Measurements from ENCODE around the gene FBXO31. TPM values are rescaled to one million over a fixed set of nuclear protein-coding genes. Genes with fewer than 3 reads are reported as not detected.

FBXO31 gene
- total and polyA plus RNA-seq, 2 of the 13 experiments (the other 11 are each of a cell fraction or from before 2014, with no cell fraction given) = 92.4 to 101 TPM

GRCh38 chr16:87426423-87427215 is 43.0 kb upstream of the FBXO31 start:
- no TSS peak for BruUV-seq (replicated peaks)
- Histone ChIP-seq H3K4me1 (ENCODE audit: insufficient read depth, low read length) (no peaks in the 10 kb centered on the region), H3K4me3 (replicated peaks in 1 of 3; ENCODE audit: insufficient read depth in 1 of 3, low read depth in 2 of 3, low read length in 3 of 3) (no peak overlapping the region), H3K4me2 (ENCODE audit: low read depth, low read length) (no peak overlapping the region), H3K27me3 (ENCODE audit: control insufficient read depth in 1 of 2, insufficient read depth in 2 of 2, low read length in 2 of 2) (no peaks in the 10 kb centered on the region), H3K9ac (ENCODE audit: insufficient read depth, low read depth, low read length) (no peak overlapping the region), H3K27ac (ENCODE audit: extremely low read length, insufficient read depth, low read length) (no peak overlapping the region), H3K9me3 (ENCODE audit: low read length) (no peaks in the 10 kb centered on the region), H2AFZ (ENCODE audit: low read length) (no peak overlapping the region), H3K36me3 (replicated peaks in 1 of 2; ENCODE audit: control insufficient read depth in 1 of 2, insufficient read depth in 2 of 2, low read length in 2 of 2) (peaks cover 28 to 79% of the 10 kb centered on the region in 2 experiments), H3K79me2 (ENCODE audit: insufficient read depth, low read length) (peaks cover 5% of the 10 kb centered on the region), H4K20me1 (ENCODE audit: insufficient read depth, low read length) (peaks cover 3% of the 10 kb centered on the region)
- intact Hi-C loops (cut with micrococcal nuclease; ENCODE audit: unreplicated experiment) = no loop called here
- TF ChIP-seq ZIK1 (CRISPR knock-in tag; IDR thresholded peaks at IDR 0.05; ENCODE audit: borderline replicate concordance, low read depth) = no peak
- no peak for TF ChIP-seq ZBTB39 (CRISPR knock-in tag; IDR thresholded peaks at IDR 0.05)
- no peak for TF ChIP-seq EZH2 (conservative IDR thresholded peaks at IDR 0.05; ENCODE audit: low read depth, low read length)
- TF ChIP-seq, protein P1, sequence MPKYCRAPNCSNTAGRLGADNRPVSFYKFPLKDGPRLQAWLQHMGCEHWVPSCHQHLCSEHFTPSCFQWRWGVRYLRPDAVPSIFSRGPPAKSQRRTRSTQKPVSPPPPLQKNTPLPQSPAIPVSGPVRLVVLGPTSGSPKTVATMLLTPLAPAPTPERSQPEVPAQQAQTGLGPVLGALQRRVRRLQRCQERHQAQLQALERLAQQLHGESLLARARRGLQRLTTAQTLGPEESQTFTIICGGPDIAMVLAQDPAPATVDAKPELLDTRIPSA (CRISPR knock-in tag; IDR thresholded peaks at IDR 0.05; ENCODE audit: borderline replicate concordance) = no peak
- no peak for TF ChIP-seq MXD4 (CRISPR knock-in tag; IDR thresholded peaks at IDR 0.05)
- TF ChIP-seq MYC (CRISPR knock-in tag; IDR thresholded peaks at IDR 0.05; ENCODE audit: borderline replicate concordance) = no peak
- no peak for TF ChIP-seq NCOA2 (CRISPR knock-in tag; IDR thresholded peaks at IDR 0.05)
- TF ChIP-seq SMAD1 (CRISPR knock-in tag; IDR thresholded peaks at IDR 0.05; ENCODE audit: borderline replicate concordance, low read depth) = no peak
- TF ChIP-seq KDM4B (CRISPR knock-in tag; IDR thresholded peaks at IDR 0.05) = no peak
- TF ChIP-seq SRY (CRISPR knock-in tag; IDR thresholded peaks at IDR 0.05) = no peak
- no peak for TF ChIP-seq SALL2 (CRISPR knock-in tag; IDR thresholded peaks at IDR 0.05)
- no peak for TF ChIP-seq ZFP37 (CRISPR knock-in tag; IDR thresholded peaks at IDR 0.05; ENCODE audit: borderline replicate concordance)
- TF ChIP-seq ZNF367 (CRISPR knock-in tag; IDR thresholded peaks at IDR 0.05; ENCODE audit: borderline replicate concordance) = no peak
- no peak for TF ChIP-seq IRX3 (CRISPR knock-in tag; IDR thresholded peaks at IDR 0.05; ENCODE audit: borderline replicate concordance, low read depth)
- TF ChIP-seq HMG20A (CRISPR knock-in tag; IDR thresholded peaks at IDR 0.05; ENCODE audit: borderline replicate concordance) = no peak
- TF ChIP-seq NR2C2 (CRISPR knock-in tag; IDR thresholded peaks at IDR 0.05; ENCODE audit: borderline replicate concordance) = no peak
- no peak for FAIRE-seq
- 98% methylated on average over 18 of the region's 18 CpGs for WGBS (ENCODE audit: low lambda C conversion rate)
- in situ Hi-C loops (cut with HindIII; ENCODE audit: extremely low pct_ligation_motif_present, low pct_unique_long_range_greater_than_20kb) = no loop called here
- POLR2A ChIA-PET = no interaction called here
- no peak for ATAC-seq
- DNase-seq (ENCODE audit: low spot score) = no peak
- CTCF ChIA-PET (ENCODE audit: low intra/inter-chr PET ratio, low total read pairs) = no interaction called here

Measured in HepG2 (cell line).